ENCODE results near the gene GRB7. TPM values are rescaled to one million over a fixed set of nuclear protein-coding genes. Genes with fewer than 3 reads are reported as not detected.

Gene GRB7
- total RNA-seq, 2 donors from 2014 or later = 3.4 to 5.8 TPM

- no peak for TF ChIP-seq CTCF (IDR thresholded peaks at IDR 0.05)
- no peak for DNase-seq (ENCODE audit: low spot score)
- no peak overlapping the region for H3K4me3 ChIP-seq
- H3K27ac ChIP-seq = no peak overlapping the region
- H3K4me1 ChIP-seq = peaks cover 0 to 10% of the 10 kb centered on the region in 2 donors
- no peaks in the 10 kb centered on the region for H3K27me3 ChIP-seq
- no peaks in the 10 kb centered on the region for H3K9me3 ChIP-seq
- H3K36me3 ChIP-seq = peaks cover 36% of the 10 kb centered on the region
These were observed 11.1 kb upstream of the GRB7 start for GRCh38 chr17:39726617-39727016.

GRCh38 chr17:39727556-39727955 is 10.2 kb upstream of the GRB7 start:
- Histone ChIP-seq H3K9me3 (no peaks in the 10 kb centered on the region), H3K27ac (no peak overlapping the region), H3K27me3 (no peaks in the 10 kb centered on the region), H3K4me1 (peaks cover 0 to 10% of the 10 kb centered on the region in 2 donors), H3K36me3 (peaks cover 36% of the 10 kb centered on the region), H3K4me3 (no peak overlapping the region)
- no peak for TF ChIP-seq CTCF (IDR thresholded peaks at IDR 0.05)
- no peak for DNase-seq (ENCODE audit: low spot score)

DNA sequence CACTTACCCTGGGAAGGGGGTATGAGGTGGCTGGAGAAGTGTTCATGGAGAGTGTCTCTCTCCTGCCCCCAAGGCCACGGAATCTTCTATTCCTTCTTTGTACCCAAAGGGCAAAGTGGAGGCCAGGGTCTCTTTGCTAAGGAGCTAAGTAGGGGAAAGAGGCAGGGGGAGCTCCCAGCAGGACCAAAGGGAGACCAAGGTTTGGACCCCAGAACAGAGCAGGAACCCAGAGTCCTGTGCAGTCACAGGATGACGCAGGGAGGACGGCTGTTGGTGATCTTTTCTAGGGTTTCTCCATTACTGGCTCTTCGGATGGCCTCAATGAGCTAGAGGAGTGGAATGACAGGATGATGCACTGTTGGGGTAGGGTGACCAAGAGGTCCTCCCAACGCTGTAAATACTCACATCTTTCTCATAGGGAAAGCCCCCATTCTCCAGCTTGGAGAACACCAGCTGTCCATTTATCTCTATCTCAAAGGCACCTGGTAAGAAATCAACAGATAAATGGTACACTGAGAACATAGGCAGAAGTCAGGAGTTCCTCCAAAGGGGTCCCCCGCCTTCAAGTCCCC is 8.4 kb upstream of the GRB7 start:
- no peak for TF ChIP-seq CTCF (IDR thresholded peaks at IDR 0.05)
- Histone ChIP-seq H3K27ac (peak overlapping the region; percentile 89 to 93), H3K27me3 (no peaks in the 10 kb centered on the region), H3K4me3 (peak overlapping the region; percentile 76 to 79), H3K9me3 (no peaks in the 10 kb centered on the region), H3K4me1 (peaks cover 0 to 10% of the 10 kb centered on the region in 2 donors), H3K36me3 (peaks cover 34% of the 10 kb centered on the region)
- DNase-seq (ENCODE audit: low spot score) = no peak

DNA sequence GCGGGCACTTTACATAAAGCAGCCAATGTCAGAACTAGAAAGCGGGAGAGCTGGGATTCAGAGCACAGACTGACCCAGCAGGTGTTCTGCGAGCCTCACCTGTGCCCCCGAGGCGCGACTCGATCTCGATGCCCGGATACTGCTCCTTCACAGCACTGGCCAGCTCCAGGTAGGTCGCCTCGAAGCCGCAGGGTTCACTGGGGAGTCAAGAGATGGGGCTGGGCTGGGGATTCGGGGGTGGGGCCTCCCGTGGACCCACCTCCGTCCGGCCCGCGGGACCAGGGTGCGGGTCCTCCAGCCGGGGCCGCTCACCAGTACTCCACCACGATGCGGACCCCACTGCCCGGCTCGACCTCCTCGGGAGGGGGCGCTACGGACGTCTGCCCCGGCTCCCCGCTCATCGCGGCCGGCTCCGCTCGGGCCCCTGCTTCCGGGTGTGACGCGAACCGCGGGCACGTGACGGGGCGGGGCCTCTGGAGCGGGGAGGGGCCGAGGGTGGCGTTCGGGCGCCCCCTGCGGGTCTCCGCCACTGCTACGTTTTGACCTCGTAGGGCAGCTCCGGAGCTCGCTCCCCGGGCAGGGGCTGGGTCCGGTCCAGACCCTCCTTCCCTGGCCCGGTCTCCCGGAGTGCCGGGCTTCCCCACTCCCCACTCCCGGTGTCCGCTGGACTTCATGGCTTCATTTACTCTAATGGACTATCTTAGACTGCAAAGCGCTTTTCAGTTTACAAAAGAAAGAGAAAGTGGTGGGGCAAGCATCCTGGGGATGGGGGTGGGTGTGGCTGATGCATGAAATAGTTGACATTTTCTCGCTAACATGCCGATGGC is 7.4 kb upstream of the GRB7 start, which contains the start of gene MIEN1:
TSS of gene MIEN1 (minus strand) at position 438 of the 827 bp plus-strand sequence. CDS start at position 401, 37 bp downstream.
- DNase-seq (ENCODE audit: low spot score) = peak; percentile 92
- Histone ChIP-seq H3K27ac (peak within 1 kb of the TSS; percentile 89 to 93), H3K4me3 (peak within 1 kb of the TSS; percentile 76 to 79), H3K9me3 (no peaks in the 10 kb centered on the region), H3K27me3 (no peaks in the 10 kb centered on the region), H3K4me1 (peaks cover 0 to 10% of the 10 kb centered on the region in 2 donors), H3K36me3 (peaks cover 25% of the 10 kb centered on the region)
- TF ChIP-seq CTCF (IDR thresholded peaks at IDR 0.05) = peak; percentile 86 to 93

DNA sequence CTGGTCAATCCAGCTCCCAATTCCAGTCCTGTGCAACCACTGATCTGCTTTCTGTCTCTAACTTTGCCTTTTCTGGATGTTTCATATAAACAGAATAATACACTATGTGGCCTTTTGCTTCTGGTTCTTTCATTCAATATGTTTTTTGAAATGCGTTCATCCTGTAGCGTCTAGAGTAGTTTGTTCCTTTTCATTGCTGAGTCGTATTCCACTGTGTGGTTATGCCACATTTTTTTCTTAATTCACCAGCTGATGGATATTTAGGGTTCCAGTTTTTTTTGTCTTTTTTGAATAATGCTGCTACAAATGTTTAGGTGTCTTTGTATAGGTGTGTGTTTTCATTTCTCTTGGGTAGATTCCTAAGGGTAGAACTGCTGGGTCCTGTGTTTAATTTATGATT is 5.2 kb upstream of the GRB7 start:
- no peak overlapping the region for H3K27ac ChIP-seq
- no peaks in the 10 kb centered on the region for H3K27me3 ChIP-seq
- peaks cover 16% of the 10 kb centered on the region for H3K36me3 ChIP-seq
- no peak overlapping the region for H3K4me3 ChIP-seq
- H3K4me1 ChIP-seq = peaks cover 0 to 10% of the 10 kb centered on the region in 2 donors
- DNase-seq (ENCODE audit: low spot score) = no peak
- TF ChIP-seq CTCF (IDR thresholded peaks at IDR 0.05) = no peak
- no peaks in the 10 kb centered on the region for H3K9me3 ChIP-seq

All from right atrium auricular region (tissue), 2 donors.